Duodenal mucosa (tissue), 2 donors: ENCODE results near the gene GRID2.

Source experiments
- H3K27ac ChIP-seq: one replicate; pipeline ENCODE4 v1.7.0; 2013; ENCODE audit warnings: low read depth, low read length
- H3K27me3 ChIP-seq, 2 donors: one replicate each; pipeline ENCODE4 v1.7.0; 2013; ENCODE audit warnings: low read length in 2 of 2, control low read depth in 1 of 2; ENCODE audit not compliant: insufficient read depth in 2 of 2, control insufficient read depth in 1 of 2
- H3K36me3 ChIP-seq, 2 donors: one replicate each; pipeline ENCODE4 v1.7.0; 2013; ENCODE audit warnings: low read length in 2 of 2, control low read depth in 1 of 2; ENCODE audit not compliant: insufficient read depth in 2 of 2, control insufficient read depth in 1 of 2
- H3K4me1 ChIP-seq, 2 donors: one replicate each; pipeline ENCODE4 v1.7.0; 2013; ENCODE audit warnings: low read length in 2 of 2, control low read depth in 1 of 2; ENCODE audit not compliant: insufficient read depth in 2 of 2, control insufficient read depth in 1 of 2
- H3K4me3 ChIP-seq, 2 donors: one replicate each; pipeline ENCODE4 v1.7.0; 2013; ENCODE audit warnings: low read length in 2 of 2, low read depth in 1 of 2
- H3K9ac ChIP-seq, 2 donors: one replicate each; pipeline ENCODE4 v1.7.0; 2013; ENCODE audit warnings: low read length in 2 of 2, low read depth in 1 of 2
- H3K9me3 ChIP-seq, 2 donors: one replicate each; pipeline ENCODE4 v1.7.0; 2013; ENCODE audit warnings: low read length in 2 of 2, control low read depth in 1 of 2; ENCODE audit not compliant: control insufficient read depth in 1 of 2

Gene GRID2

GRCh38 chr4:92830771-92831170 lies 527.0 kb downstream of the GRID2 start:
- Histone ChIP-seq H3K27ac (no peak overlapping the region), H3K4me1 (no peaks in the 10 kb centered on the region), H3K4me3 (no peak overlapping the region), H3K36me3 (no peaks in the 10 kb centered on the region), H3K9ac (no peak overlapping the region), H3K9me3 (no peaks in the 10 kb centered on the region), H3K27me3 (no peaks in the 10 kb centered on the region)

- no peaks in the 10 kb centered on the region for H3K4me1 ChIP-seq
- no peak overlapping the region for H3K27ac ChIP-seq
- H3K9ac ChIP-seq: no peak overlapping the region
- no peaks in the 10 kb centered on the region for H3K27me3 ChIP-seq
- no peaks in the 10 kb centered on the region for H3K9me3 ChIP-seq
- H3K36me3 ChIP-seq: no peaks in the 10 kb centered on the region
- H3K4me3 ChIP-seq: no peak overlapping the region
Measured at GRCh38 chr4:92840880-92841279, 537.1 kb downstream of the GRID2 start.

GRCh38 chr4:92843784-92844183 lies 540.0 kb downstream of the GRID2 start:
- H3K9ac ChIP-seq: no peak overlapping the region
- no peaks in the 10 kb centered on the region for H3K9me3 ChIP-seq
- H3K4me1 ChIP-seq: no peaks in the 10 kb centered on the region
- no peak overlapping the region for H3K4me3 ChIP-seq
- H3K36me3 ChIP-seq: no peaks in the 10 kb centered on the region
- no peak overlapping the region for H3K27ac ChIP-seq
- H3K27me3 ChIP-seq: no peaks in the 10 kb centered on the region

- H3K27me3 ChIP-seq: no peaks in the 10 kb centered on the region
- no peak overlapping the region for H3K9ac ChIP-seq
- no peak overlapping the region for H3K27ac ChIP-seq
- H3K9me3 ChIP-seq: no peaks in the 10 kb centered on the region
- no peak overlapping the region for H3K4me3 ChIP-seq
- H3K4me1 ChIP-seq: no peaks in the 10 kb centered on the region
- H3K36me3 ChIP-seq: no peaks in the 10 kb centered on the region
Measured at GRCh38 chr4:92847026-92847425, 543.3 kb downstream of the GRID2 start.

- H3K36me3 ChIP-seq: no peaks in the 10 kb centered on the region
- H3K27me3 ChIP-seq: no peaks in the 10 kb centered on the region
- H3K4me3 ChIP-seq: no peak overlapping the region
- no peaks in the 10 kb centered on the region for H3K9me3 ChIP-seq
- H3K27ac ChIP-seq: no peak overlapping the region
- H3K4me1 ChIP-seq: no peaks in the 10 kb centered on the region
- H3K9ac ChIP-seq: no peak overlapping the region
Measured at GRCh38 chr4:92862509-92862908, 558.7 kb downstream of the GRID2 start.

- Histone ChIP-seq H3K9ac (no peak overlapping the region), H3K9me3 (no peaks in the 10 kb centered on the region), H3K4me3 (no peak overlapping the region), H3K27me3 (no peaks in the 10 kb centered on the region), H3K4me1 (no peaks in the 10 kb centered on the region), H3K27ac (no peak overlapping the region), H3K36me3 (no peaks in the 10 kb centered on the region)
Measured at GRCh38 chr4:92864096-92864495, 560.3 kb downstream of the GRID2 start.

GRCh38 chr4:92872604-92873003 lies 568.8 kb downstream of the GRID2 start:
- no peaks in the 10 kb centered on the region for H3K36me3 ChIP-seq
- H3K4me3 ChIP-seq: no peak overlapping the region

GRCh38 chr4:92885632-92886031 lies 581.9 kb downstream of the GRID2 start:
- H3K27ac ChIP-seq: no peak overlapping the region
- H3K9ac ChIP-seq: no peak overlapping the region
- no peak overlapping the region for H3K4me3 ChIP-seq
- H3K27me3 ChIP-seq: no peaks in the 10 kb centered on the region
- no peaks in the 10 kb centered on the region for H3K4me1 ChIP-seq
- H3K9me3 ChIP-seq: no peaks in the 10 kb centered on the region
- no peaks in the 10 kb centered on the region for H3K36me3 ChIP-seq

More at GRCh38 chr4:92872604-92873003, 568.8 kb downstream of the GRID2 start:
- Histone ChIP-seq H3K9me3 (no peaks in the 10 kb centered on the region), H3K9ac (no peak overlapping the region), H3K27me3 (no peaks in the 10 kb centered on the region), H3K27ac (no peak overlapping the region), H3K4me1 (no peaks in the 10 kb centered on the region)

GRCh38 chr4:92952426-92952825 lies 648.7 kb downstream of the GRID2 start:
- H3K4me3 ChIP-seq: no peak overlapping the region

GRCh38 chr4:92952897-92953296 lies 649.1 kb downstream of the GRID2 start:
- H3K27ac ChIP-seq: no peak overlapping the region
- no peak overlapping the region for H3K4me3 ChIP-seq
- no peaks in the 10 kb centered on the region for H3K27me3 ChIP-seq
- H3K36me3 ChIP-seq: no peaks in the 10 kb centered on the region
- H3K4me1 ChIP-seq: no peaks in the 10 kb centered on the region
- H3K9me3 ChIP-seq: no peaks in the 10 kb centered on the region
- H3K9ac ChIP-seq: no peak overlapping the region

More at GRCh38 chr4:92952426-92952825, 648.7 kb downstream of the GRID2 start:
- no peaks in the 10 kb centered on the region for H3K36me3 ChIP-seq
- H3K9me3 ChIP-seq: no peaks in the 10 kb centered on the region
- no peak overlapping the region for H3K9ac ChIP-seq
- H3K27me3 ChIP-seq: no peaks in the 10 kb centered on the region
- no peaks in the 10 kb centered on the region for H3K4me1 ChIP-seq
- no peak overlapping the region for H3K27ac ChIP-seq

- no peak overlapping the region for H3K9ac ChIP-seq
- no peak overlapping the region for H3K4me3 ChIP-seq
- H3K9me3 ChIP-seq: no peaks in the 10 kb centered on the region
- H3K27ac ChIP-seq: no peak overlapping the region
- H3K36me3 ChIP-seq: no peaks in the 10 kb centered on the region
- H3K4me1 ChIP-seq: no peaks in the 10 kb centered on the region
- H3K27me3 ChIP-seq: no peaks in the 10 kb centered on the region
Measured at GRCh38 chr4:92953462-92953861, 649.7 kb downstream of the GRID2 start.
